OCI-LY7 (cell line): Measurements from ENCODE around the gene TLR9.

Experiments used
- EZH2phosphoT487 ChIP-seq: fragments of 200-600 bp; sonication (generic); IDR thresholded peaks from 2 replicates; pipeline ENCODE4 v1.6.1; 2018; ENCODE audit warnings: low read depth, borderline replicate concordance, mild to moderate bottlenecking, mixed run types, antibody characterized with exemption, low read length, moderate library complexity, mixed read lengths
- TF ChIP-seq, protein P1 (sequence below): fragments of 200-600 bp; sonication (generic); conservative IDR thresholded peaks from 2 replicates; pipeline ENCODE4 v1.5.1; 2014; ENCODE audit warnings: mild to moderate bottlenecking, antibody characterized with exemption, low read length, moderate library complexity, mixed read lengths

- TF ChIP-seq, protein P1, sequence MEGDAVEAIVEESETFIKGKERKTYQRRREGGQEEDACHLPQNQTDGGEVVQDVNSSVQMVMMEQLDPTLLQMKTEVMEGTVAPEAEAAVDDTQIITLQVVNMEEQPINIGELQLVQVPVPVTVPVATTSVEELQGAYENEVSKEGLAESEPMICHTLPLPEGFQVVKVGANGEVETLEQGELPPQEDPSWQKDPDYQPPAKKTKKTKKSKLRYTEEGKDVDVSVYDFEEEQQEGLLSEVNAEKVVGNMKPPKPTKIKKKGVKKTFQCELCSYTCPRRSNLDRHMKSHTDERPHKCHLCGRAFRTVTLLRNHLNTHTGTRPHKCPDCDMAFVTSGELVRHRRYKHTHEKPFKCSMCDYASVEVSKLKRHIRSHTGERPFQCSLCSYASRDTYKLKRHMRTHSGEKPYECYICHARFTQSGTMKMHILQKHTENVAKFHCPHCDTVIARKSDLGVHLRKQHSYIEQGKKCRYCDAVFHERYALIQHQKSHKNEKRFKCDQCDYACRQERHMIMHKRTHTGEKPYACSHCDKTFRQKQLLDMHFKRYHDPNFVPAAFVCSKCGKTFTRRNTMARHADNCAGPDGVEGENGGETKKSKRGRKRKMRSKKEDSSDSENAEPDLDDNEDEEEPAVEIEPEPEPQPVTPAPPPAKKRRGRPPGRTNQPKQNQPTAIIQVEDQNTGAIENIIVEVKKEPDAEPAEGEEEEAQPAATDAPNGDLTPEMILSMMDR = no peak
- no peak for TF ChIP-seq EZH2phosphoT487
Measured at GRCh38 chr3:52171514-52172261, 53.8 kb downstream of the TLR9 start.
